Endometrial microvascular endothelial cells (primary cell): ENCODE data around the gene IL7R. TPM values are rescaled to one million over a fixed set of nuclear protein-coding genes. Genes with fewer than 3 reads are reported as not detected.
"Not testable (repeated sequence)": the region's sequence is repeated elsewhere in the genome, so short reads cannot be mapped to it uniquely, and the experiment has no call there.

Source experiments
- in situ Hi-C: cut with HindIII; loops from 2 replicates; pipeline ENCODE4 v1.10.0; 2017; ENCODE audit warnings: low sequenced_read_pairs, low pct_unique_long_range_greater_than_20kb; ENCODE audit errors: inconsistent ontology term
- total RNA-seq: library from RNA; depleted of rRNA; stranded (reverse); fragments of >200 nt; gene quantifications from one replicate; pipeline ENCODE4 v1.2.3, GENCODE V29; 2015; ENCODE audit errors: inconsistent ontology term

The IL7R gene
- total RNA-seq, 1 donor from 2014 or later: 9.2 TPM

DNA sequence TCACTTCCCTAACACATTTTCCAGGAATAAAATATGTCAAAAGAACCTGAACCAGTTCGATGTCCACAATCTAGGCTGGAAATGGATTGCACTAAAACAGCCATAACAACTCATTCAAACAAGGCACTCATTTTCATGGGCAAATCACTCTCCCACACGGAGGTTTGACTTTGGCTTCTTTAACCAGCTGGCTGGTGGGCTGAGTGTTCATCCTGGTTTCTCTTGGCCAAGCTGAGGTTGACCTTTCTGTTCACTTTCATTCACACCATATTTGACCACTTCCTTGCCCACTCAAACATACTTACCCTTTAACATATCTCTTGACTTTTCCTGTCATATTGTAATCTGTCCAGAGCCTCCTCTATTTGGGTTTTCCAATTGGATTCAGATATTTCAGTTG lies 5.4 kb downstream of the IL7R start:
- in situ Hi-C loops: no loop called here

GRCh38 chr5:35863159-35863558 lies 6.5 kb downstream of the IL7R start:
- in situ Hi-C loops: no loop called here

GRCh38 chr5:35867998-35868397 lies 11.3 kb downstream of the IL7R start:
- in situ Hi-C loops: no loop called here

DNA sequence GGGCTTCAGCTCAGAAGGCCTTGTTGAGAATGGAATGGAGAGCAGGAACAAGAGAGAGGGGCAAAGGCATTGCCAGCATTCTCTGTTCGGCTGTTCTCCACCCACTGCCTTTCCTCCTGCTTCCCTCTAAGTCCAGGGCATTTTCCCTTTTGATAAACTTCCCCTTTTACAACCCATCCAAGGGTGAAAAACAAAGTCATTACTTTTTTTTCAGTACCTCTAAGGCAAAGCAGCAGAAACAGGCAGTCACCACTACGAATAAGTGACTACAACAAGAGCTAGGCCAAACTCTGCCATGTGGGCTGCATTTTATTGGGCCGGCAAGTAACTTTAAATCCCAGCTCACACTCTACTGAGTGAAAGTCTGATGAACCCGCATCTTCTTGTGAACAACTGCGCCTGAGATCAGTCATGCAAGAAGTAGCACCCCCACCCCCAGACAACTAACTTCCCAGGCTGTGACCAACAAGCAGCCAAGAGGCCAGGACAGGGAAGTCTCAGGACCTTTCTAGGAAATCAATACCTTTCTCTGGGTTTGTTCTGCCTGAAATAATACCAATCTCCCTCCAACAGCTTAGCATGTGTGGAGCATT lies 13.1 kb downstream of the IL7R start:
- in situ Hi-C loops: no loop called here

DNA sequence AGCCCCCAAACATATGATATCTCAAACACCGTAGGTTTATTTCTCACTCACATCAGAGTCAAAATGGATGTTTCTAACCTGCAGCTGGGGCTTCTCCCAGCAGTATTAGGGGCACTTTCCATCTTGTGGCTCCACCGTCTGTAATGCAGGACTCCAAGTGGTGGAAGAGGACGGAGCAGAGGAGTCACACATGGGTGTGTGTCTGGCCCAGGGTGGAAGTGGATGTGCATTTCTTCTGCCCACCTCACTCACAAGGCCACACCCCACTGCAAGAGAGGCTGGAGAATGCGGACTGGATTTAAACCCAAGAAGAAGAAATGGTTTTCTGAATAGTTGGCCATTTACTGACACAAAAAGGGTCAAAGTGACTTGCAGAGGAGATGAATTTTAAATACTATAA lies 13.9 kb downstream of the IL7R start:
- in situ Hi-C loops: no loop called here

DNA sequence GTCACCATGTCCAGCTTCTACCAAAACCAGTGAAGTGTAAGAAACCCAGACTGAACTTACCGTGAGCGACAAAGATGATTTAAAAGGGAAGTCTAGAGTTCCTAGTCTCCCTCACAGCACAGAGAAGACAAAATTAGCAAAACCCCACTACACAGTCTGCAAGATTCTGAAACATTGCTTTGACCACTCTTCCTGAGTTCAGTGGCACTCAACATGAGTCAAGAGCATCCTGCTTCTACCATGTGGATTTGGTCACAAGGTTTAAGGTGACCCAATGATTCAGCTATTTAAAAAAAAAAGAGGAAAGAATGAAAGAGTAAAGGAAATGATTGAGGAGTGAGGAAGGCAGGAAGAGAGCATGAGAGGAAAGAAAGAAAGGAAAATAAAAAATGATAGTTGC lies 19.8 kb downstream of the IL7R start:
- in situ Hi-C loops: no loop called here

- in situ Hi-C loops: no loop called here
Observed at GRCh38 chr5:35876922-35877321, 20.2 kb downstream of the IL7R start.

DNA sequence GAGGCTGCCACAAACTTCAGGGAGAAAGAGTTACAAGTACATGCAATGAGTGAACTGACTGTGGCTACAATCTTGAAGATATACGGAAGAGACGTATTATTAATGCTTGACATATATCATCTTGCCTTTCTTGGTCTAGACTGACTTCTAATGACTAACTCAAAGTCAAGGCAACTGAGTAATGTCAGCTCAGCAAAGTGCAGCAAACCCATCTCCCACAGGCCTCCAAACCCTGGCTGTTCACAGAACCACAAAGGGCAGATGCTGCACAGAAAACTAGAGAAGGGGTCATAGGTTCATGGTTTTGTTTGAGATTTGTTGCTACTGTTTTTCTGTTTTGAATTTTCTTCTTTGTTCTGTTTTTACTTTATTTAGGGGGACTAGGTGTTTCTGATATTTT lies 21.0 kb downstream of the IL7R start:
- in situ Hi-C loops: no loop called here

DNA sequence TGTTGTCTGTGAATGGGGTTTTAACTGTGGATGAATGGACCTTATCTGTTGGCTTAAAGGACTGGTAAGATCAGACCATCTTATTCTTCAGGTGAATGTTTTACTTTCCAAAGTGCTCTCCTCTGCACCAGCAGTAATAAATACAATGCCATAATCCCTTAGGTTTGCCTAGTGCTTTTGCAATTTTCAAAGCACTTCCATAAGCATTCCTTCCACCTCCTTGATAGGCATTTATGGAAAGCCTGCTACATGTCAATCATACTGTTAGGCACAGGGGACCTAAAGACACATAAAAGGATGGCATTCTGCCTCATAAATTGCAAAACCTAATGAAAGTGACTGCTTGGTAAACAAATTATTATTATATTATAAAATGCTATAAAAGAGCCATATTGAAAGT lies 21.4 kb downstream of the IL7R start:
- in situ Hi-C loops: no loop called here

- in situ Hi-C loops: no loop called here
Observed at GRCh38 chr5:35879096-35879495, 22.4 kb downstream of the IL7R start.

DNA sequence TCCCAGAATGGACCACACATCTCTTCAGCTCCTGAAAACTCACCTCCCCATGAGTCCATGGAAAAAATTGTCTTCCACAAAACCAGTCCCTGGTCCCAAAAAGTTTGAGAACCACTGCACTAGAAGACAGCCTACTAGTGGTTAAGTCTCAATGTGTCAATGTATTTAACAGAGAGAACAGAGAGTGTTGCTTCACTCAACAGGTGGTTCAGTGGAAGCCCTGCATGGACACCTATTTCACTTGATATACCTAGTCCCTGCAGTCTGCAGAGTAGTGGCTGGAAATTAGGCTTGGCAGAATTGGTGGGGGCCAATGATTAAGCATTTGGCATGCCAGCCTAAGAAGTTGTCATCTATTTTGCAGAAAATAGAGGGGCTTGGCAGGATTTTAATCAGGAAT lies 23.0 kb downstream of the IL7R start:
- in situ Hi-C loops: no loop called here

- in situ Hi-C loops: no loop called here
Observed at GRCh38 chr5:35880156-35880555, 23.5 kb downstream of the IL7R start.

GRCh38 chr5:35881758-35882157 lies 25.1 kb downstream of the IL7R start:
- in situ Hi-C loops: no loop called here

GRCh38 chr5:35884191-35884769 lies 27.6 kb downstream of the IL7R start:
- in situ Hi-C loops: no loop called here

DNA sequence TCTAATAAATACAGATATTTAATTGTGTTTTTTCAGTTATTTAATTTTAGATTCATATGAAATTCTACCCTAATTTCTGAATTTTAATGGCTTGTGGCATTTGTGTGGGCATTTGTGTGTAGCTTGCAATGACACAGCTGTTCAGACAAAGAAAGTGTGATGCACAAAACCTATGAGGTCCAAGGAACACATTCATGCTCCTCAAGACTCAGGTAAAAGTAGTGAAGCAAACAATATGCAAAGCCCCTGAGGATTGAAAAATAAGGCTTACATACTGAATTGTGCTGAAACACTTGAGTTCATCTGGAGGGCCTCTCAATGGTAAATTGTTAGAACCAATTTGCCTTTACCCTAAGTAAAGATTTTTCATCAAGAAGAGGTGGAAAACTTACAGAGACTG lies 28.1 kb downstream of the IL7R start:
- in situ Hi-C loops: no loop called here

- in situ Hi-C loops: no loop called here
Observed at GRCh38 chr5:35886381-35886780, 29.7 kb downstream of the IL7R start.

GRCh38 chr5:35887321-35888100 lies 30.8 kb downstream of the IL7R start:
- in situ Hi-C loops: no loop called here

- in situ Hi-C loops: no loop called here
Observed at GRCh38 chr5:35890021-35891020, 33.6 kb downstream of the IL7R start.

DNA sequence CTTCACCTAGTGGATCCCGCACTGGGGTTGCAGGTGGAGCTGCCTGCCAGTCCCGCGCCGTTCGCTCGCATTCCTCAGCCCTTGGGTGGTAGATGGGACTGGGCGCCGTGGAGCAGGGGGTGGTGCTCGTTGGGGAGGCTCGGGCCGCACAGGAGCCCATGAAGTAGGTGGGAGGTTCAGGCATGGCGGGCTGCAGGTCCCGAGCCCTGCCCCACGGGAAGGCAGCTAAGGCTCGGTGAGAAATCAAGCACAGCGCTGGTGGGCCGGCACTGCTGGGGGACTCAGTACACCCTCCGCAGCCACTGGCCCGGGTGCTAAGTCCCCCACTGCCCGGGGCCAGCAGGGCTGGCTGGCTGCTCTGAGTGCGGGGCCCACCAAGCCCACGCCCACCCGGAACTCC lies 36.1 kb downstream of the IL7R start:
- in situ Hi-C loops: not testable (repeated sequence)
